H7 (cell line): ENCODE results near the gene EEFSEC. TPM values are rescaled to one million over a fixed set of nuclear protein-coding genes. Genes with fewer than 3 reads are reported as not detected.

Experiments
- DNase-seq: peaks from one replicate; pipeline ENCODE4 v3.0.0; 2012
- H3K27me3 ChIP-seq: 2 replicates; pipeline ENCODE4 v1.6.0; 2011; ENCODE audit warnings: mild to moderate bottlenecking, low read length; ENCODE audit not compliant: control insufficient read depth, insufficient read depth
- H3K36me3 ChIP-seq: replicated peaks from 2 replicates; pipeline ENCODE4 v1.5.1; 2011; ENCODE audit warnings: low read length; ENCODE audit not compliant: control insufficient read depth, insufficient read depth
- H3K4me3 ChIP-seq: 2 replicates; pipeline ENCODE4 v1.5.1; 2011; ENCODE audit warnings: low read depth, mild to moderate bottlenecking, control low read depth, low read length, moderate library complexity; ENCODE audit not compliant: insufficient read depth
- total RNA-seq: library from RNA; depleted of rRNA; stranded (reverse); fragments of >200 nt; shearing (Covaris generic); gene quantifications from 2 replicates; pipeline ENCODE4 v1.2.3, GENCODE V29; 2014

Gene EEFSEC
- total RNA-seq, 1 experiment from 2014 or later: 7.4 TPM

DNA sequence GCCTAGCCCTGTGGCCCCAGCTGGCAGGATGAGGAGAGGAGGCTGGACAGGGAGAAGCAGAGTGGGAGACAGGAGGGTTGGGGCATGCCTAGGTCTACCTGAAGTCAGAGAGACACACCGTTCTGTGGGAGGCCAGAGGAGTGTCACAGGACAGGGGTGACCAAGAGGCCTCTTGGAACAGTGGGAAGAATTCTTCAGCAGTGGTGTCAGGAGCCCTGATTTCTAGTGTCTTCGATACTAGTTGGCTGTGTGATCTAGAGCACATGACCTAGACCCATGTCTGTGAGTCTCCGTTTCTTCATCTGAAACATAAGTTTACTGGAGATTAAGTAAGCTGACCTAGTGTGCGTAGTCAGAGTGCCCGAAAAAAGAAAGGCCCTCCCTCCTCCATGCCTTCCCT, 92.2 kb downstream of the EEFSEC start:
- Histone ChIP-seq H3K27me3 (no peaks in the 10 kb centered on the region), H3K36me3 (no peaks in the 10 kb centered on the region; the same call in none of the 2 replicates), H3K4me3 (no peak overlapping the region)
- no peak for DNase-seq

DNA sequence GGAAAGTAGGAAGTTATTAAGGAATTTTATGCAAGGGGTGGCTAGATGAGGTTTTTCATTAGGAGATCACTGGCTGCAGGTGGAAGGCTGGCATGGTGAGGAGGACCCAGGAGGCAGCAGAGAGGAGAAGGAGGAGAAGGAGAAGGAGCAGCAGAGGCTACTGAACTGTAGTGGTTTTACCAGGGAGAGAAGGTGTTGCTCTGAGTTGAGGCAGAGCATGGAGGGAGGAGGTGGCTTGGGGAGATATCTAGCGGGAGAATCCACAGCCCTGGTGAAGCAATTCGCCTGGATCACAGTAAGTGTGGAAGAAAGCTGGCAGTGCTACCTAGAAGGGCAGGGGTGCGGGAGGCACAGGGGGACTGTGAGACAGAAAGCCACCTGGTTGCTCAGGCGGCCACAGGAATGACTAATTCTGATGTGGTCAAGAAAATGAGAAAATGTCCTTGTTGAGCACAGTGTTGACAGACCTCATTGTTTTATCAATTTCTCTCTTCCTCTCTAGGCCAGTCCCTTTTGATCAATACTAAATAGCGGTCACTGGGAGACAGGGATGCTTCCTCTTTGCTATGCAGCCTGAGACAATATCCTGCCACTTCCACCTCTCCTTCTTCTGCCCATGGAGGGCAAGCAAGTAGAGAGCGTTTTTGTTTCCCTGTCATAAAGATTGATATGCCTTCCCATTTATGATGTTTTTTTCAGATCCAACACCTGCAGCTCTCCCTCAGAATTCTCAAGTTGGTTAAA, 94.6 kb downstream of the EEFSEC start:
- Histone ChIP-seq H3K36me3 (no peaks in the 10 kb centered on the region; the same call in none of the 2 replicates), H3K4me3 (no peak overlapping the region), H3K27me3 (no peaks in the 10 kb centered on the region)
- DNase-seq: no peak

DNA sequence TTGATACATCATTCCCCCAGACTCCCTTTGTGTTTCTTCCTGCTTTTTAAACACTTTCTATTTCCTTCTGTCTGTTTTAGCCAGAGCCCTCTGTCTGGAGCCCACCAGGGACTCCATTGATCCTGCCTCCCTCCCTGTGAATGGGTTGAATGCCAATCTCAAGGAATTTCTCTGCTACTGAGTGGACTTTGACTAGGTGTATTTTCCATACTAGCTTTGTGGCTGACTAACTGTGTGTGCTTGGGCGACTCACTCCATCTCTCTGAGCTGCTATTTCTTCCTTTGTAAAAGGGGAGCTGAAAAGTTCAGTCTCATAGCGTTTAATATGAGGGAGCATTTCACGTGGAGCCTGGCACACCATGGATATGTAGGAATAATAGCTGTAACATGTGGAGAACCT, 98.8 kb downstream of the EEFSEC start:
- no peaks in the 10 kb centered on the region; the same call in none of the 2 replicates for H3K36me3 ChIP-seq
- H3K4me3 ChIP-seq: no peak overlapping the region
- DNase-seq: no peak
- H3K27me3 ChIP-seq: no peaks in the 10 kb centered on the region

DNA sequence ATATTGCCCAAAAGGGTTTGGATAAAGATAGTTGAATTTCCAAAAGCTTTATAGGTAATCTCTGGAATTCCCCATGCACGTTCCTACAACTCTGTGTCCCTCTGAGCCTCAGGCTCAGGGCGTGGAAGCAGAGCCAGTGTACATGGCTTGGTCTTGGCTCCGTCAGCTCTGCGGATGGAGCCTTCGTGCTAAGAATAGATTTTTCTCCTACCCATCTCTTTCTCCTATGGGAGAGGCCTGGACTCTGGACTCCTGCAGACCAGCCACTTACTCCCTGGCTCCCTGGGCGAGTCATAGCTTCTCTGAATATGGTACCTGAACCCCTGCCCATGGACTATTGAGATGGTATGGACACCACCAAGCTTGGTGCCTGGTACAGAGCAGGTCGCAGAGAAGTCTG, 99.9 kb downstream of the EEFSEC start:
- no peaks in the 10 kb centered on the region for H3K36me3 ChIP-seq
- no peak for DNase-seq
- H3K4me3 ChIP-seq: no peak overlapping the region
- H3K27me3 ChIP-seq: no peaks in the 10 kb centered on the region

DNA sequence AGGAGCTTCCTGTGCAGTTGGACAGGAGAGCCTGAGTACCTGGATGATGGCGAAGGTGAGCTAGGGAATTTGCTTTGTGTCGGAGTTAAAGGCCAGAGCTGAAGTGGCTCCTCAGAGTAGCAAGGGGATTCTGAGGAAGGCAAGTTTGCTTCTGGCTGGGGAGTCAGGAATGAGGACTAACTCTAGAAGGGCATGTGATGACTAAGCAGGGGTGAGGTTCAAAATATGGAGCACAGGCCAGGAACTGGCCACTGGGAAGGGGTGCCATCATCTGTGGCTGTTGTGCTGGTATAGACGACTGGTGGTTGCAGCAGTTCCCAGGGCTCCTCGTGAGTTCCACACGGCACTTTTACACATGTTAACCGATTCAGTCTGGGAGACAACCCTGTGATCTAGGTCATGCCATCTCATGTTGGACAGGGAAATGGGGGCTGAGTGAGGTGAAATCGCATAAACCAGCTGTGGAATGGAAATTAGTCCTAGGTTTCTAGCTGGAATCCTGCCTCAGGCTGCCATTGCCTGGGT, 100.8 kb downstream of the EEFSEC start:
- no peaks in the 10 kb centered on the region for H3K27me3 ChIP-seq
- H3K36me3 ChIP-seq: no peaks in the 10 kb centered on the region
- no peak overlapping the region for H3K4me3 ChIP-seq
- no peak for DNase-seq

DNA sequence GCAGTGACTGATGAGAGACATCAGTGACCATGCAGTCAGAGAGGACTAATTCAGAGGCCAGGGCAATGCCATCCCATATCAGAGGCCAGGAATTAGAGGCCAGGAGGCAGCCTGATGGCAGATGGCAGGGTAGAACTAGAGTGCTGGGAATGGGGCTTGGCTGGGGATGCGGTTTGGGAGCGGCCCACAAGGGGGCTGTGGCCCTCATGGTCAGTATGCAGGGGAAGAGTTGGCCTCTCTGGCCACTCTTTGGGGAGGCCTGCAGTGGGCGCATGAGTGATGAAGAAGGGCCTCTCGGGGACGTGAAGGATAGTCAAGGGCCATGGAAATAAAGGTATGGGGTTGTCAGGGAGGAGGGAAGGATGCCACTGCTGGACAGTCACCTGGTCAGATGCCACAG, 101.7 kb downstream of the EEFSEC start:
- H3K4me3 ChIP-seq: no peak overlapping the region
- H3K36me3 ChIP-seq: no peaks in the 10 kb centered on the region
- no peaks in the 10 kb centered on the region for H3K27me3 ChIP-seq
- DNase-seq: no peak

DNA sequence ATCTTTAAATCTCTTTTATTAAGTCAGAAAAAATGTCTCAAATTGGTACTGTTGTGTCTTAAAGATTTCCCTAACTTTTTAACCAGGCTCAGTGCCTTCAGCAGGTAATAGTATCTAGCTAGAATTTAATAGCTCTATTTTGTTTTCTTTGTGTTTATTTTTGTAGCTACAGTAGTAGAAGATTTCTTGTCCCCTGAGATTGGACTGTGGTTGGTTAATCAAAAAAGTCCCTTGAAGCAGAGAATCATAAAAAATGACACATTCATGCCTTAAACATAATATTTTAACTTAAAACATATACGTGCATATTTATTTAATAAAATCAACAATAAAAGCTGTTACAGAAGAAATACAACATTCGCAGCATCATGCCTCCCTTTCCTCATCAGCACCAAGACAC, 102.8 kb downstream of the EEFSEC start:
- Histone ChIP-seq H3K27me3 (no peaks in the 10 kb centered on the region), H3K36me3 (no peaks in the 10 kb centered on the region), H3K4me3 (no peak overlapping the region)
- no peak for DNase-seq

DNA sequence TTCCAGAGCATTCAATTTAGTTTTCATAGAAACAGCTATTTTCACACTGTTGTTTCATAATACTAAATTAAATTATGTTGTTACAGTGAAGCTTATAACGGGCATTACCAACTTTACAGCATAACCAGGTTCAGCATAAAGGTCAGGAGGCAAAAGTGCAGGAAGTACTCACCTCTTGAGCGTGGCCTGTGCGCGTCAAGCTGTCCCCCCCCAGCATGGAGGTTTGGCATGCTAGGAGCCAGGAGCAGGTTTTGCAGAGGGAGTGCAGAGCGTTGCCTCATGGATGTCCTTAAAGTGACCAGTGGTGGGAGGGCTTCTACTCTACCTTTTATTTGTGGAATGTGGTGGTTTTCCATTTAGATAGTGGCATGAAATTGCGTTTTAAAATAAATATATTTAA, 104.4 kb downstream of the EEFSEC start:
- H3K4me3 ChIP-seq: no peak overlapping the region
- DNase-seq: no peak
- H3K36me3 ChIP-seq: no peaks in the 10 kb centered on the region
- no peaks in the 10 kb centered on the region for H3K27me3 ChIP-seq

DNA sequence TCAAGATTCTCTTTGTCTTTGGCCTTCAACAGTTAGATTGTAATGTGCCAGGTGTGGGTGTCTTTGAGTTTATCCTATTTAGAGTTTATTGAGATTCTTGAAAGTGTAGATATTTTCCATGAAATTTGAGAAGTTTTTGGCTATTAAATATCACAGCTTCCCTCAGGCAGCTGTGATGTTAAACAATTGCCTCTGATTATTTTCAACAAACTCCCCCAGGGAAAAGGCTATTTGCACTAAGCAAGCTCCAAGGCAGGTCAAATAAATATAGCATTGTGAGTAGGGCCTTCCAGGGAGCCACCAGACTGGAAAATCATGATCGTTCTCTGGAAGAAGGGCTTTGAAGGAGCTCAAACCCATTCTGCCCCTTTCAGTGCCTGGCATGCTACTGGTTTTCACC, 107.0 kb downstream of the EEFSEC start:
- no peaks in the 10 kb centered on the region for H3K27me3 ChIP-seq
- no peak overlapping the region for H3K4me3 ChIP-seq
- 0 out of 2 replicates have a peak, but pooled peaks cover 1% of the 10 kb centered on the region for H3K36me3 ChIP-seq
- DNase-seq: no peak

DNA sequence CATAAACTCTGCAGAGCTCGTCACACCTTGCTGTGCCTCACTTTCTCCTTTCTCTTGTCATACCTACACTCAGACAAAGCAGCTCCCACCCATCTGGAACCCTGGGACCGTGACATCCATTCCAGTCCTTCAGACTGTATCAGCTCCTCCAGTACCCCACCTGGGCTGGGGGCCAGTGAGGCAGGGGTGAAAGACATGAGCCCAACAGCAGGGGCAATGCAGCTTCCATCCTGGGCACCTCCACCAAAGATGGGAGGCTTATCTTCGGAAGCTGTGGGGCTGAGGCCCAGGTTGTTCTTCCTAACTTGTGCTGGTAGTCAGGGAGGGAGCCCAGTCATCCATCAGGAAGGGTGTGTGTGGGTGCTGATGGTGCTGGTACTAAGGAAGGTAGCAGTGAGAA, 109.2 kb downstream of the EEFSEC start:
- Histone ChIP-seq H3K4me3 (no peak overlapping the region), H3K36me3 (0 out of 2 replicates have a peak, but pooled peaks cover 1% of the 10 kb centered on the region), H3K27me3 (no peaks in the 10 kb centered on the region)
- DNase-seq: no peak

DNA sequence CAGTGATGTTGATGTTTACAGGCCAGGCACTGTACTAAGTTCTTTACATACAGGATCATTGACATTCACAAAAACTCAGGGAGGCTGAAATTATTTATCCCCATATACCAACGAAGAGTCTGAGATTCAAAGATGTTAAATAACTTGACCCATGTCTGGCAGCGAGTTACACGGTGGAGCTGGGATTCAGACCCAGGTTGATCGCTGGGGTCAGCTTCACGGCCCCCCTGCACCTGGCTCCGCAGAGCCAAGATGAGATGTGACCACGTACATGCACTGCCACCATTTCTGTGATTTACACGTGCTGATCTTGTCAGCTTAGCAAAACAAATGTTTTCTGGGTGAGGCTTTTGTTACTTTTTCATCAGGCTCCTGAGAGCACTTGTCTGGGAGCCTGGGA, 109.8 kb downstream of the EEFSEC start:
- no peak for DNase-seq

DNA sequence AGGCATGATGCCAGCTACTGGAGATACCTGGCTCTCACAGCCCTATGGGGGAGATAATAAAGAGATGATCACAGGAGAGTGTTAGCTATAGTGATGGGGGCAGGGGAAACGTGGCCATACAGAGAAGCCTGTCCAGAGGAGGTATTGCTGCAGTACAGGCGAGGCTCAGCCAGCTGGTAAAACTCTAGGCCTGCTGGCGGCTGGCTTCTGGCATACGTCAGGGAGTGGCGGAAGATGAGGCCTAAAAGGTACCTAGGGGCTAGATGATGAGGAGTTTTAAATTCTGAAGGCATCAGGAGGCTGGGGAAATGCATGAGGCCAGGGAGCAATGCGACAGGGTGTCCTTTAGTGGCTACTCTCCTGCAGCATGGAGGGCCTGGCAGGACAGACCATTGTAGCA, 110.7 kb downstream of the EEFSEC start:
- no peaks in the 10 kb centered on the region for H3K27me3 ChIP-seq
- no peak for DNase-seq
- H3K4me3 ChIP-seq: no peak overlapping the region

More for the DNA sequence above, 109.8 kb downstream of the EEFSEC start:
- no peak overlapping the region for H3K4me3 ChIP-seq
- 0 out of 2 replicates have a peak, but pooled peaks cover 1% of the 10 kb centered on the region for H3K36me3 ChIP-seq
- H3K27me3 ChIP-seq: no peaks in the 10 kb centered on the region

DNA sequence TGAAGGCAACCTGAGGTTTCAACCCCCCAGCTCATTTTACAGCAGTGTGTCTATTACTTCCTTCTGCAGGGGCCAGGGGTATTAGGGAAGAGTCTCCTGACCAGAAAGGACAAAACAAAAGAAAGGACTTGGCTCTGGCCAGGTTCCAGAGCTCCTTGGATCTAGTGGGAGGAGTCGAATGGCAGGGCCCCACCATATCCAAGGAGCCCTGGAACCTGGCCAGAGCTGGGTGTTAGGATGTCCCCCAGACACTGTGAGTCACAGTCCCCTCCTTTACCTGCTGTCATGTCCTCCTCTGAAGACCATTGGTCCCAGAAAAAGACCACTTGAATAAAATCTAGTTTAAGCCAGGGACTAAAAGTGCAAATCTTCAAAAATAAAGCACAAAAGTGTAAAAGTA, 113.2 kb downstream of the EEFSEC start:
- Histone ChIP-seq H3K36me3 (0 out of 2 replicates have a peak, but pooled peaks cover 1% of the 10 kb centered on the region), H3K27me3 (no peaks in the 10 kb centered on the region), H3K4me3 (no peak overlapping the region)
- no peak for DNase-seq

More for the DNA sequence above, 110.7 kb downstream of the EEFSEC start:
- H3K36me3 ChIP-seq: 0 out of 2 replicates have a peak, but pooled peaks cover 1% of the 10 kb centered on the region

DNA sequence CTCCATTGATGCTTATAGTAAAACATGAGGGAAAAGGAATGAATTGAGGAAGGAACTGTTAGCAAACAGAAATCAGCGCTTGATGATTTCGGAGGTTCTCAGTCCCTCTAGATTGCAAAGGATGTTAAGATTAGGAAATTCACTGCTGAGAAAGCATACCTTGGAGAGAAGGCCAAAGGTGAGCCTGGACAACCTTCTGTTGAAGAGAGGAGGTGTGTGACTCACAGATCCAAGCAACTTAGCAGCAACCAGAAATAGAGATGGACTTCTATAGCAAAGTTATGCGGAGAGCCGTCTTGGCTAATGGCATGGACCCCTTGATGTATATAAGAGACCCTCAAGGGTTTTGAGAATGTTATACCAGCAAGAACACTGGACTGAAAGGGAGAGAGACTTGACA, 114.3 kb downstream of the EEFSEC start:
- no peak for DNase-seq
- Histone ChIP-seq H3K36me3 (0 out of 2 replicates have a peak, but pooled peaks cover 1% of the 10 kb centered on the region), H3K4me3 (no peak overlapping the region), H3K27me3 (no peaks in the 10 kb centered on the region)

DNA sequence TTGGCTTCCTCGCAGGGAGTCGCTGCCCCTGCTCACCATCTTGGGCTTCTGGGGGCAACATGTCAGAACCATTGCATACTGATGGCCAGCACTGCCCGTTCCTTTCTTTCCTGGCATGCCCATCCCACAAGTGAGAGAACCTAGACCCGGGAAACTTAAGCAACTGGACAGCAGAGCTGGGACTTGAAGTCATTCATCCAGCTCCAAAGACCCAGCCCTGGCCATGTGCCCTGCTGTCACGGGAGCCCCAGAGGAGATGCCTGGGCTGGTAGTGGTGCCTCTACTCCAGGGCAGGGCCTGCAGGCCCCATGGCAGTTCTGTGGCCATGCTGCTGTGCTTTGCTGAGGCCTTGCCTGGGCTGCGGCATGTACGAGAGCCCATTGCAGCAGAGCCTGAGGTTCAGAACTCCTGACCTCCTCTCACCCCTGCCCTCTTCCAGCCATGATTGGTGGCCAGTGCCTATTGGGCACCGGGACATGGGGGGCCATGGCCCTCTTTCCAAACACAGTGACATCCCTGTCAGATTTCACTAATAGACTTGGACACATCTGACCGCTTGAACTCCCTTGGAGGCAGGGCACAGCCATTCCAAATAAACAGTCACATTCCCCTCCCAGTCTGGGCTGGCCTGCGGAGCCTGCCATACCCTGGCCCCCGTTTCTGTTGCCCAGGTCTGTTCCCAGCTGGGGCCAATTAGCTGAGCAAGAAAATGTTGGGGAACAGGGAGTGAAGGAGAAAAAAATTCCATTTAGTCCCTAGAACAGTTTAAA, 115.9 kb downstream of the EEFSEC start:
- Histone ChIP-seq H3K27me3 (no peaks in the 10 kb centered on the region), H3K4me3 (no peak overlapping the region), H3K36me3 (0 out of 2 replicates have a peak, but pooled peaks cover 1% of the 10 kb centered on the region)
- no peak for DNase-seq
